Putamen (tissue), 1 donor: Measurements from ENCODE around the gene NFIX.
"Not testable (repeated sequence)": the region's sequence is repeated elsewhere in the genome, so short reads cannot be mapped to it uniquely, and the experiment has no call there.

Experiments
- DNase-seq: peaks from one replicate; pipeline ENCODE4 v3.0.0-alpha.2; 2016; ENCODE audit warnings: low spot score

Gene NFIX

DNA sequence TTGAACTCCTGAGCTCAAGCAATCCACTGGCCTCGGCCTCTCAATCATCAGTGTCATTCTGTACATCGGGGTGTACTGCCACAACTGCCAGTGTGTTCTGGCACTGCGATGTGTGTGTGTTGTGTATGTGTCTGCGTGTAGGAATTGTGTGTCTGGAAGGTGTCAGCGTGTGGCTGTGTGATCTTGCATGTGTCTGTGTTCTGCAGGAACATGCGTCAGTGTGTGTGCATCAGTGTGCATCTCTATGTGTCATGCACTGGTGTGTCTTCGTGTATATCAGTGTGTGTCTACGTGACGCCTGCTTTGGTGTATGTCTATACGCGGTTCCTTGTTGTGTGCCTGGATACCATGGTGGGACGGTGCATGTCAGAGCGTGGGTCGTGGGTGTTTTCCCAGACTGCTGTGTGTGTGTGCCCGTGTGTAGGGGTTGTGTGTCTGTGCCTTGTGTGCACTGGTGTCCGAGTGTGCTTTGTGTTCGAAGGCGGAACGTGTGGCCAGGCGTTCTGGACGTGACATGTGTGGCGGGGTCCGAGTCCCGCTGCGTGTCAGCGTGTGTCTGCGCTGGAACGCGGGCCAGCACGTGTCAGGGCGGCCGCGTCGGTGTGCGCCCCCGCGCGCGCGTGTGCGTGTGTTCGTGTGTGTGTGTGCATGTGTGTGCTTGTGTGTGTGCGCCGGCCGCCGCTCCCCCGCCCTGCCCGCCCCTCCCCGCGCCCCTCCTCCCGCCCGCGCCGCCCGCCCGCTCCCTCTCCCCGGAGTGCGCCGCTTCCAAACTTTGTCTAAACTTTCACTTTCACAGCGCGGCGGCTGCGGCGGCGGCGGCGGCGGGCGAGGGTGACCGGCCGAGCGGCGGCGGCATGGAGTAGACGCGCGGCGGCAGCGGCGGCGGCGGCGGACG, at the start of gene NFIX:
Gene NFIX, plus strand, starts transcription at position 775 of the 895 bp plus-strand sequence. CDS start 363 bp downstream, outside the sequence.
- no peak for DNase-seq

DNA sequence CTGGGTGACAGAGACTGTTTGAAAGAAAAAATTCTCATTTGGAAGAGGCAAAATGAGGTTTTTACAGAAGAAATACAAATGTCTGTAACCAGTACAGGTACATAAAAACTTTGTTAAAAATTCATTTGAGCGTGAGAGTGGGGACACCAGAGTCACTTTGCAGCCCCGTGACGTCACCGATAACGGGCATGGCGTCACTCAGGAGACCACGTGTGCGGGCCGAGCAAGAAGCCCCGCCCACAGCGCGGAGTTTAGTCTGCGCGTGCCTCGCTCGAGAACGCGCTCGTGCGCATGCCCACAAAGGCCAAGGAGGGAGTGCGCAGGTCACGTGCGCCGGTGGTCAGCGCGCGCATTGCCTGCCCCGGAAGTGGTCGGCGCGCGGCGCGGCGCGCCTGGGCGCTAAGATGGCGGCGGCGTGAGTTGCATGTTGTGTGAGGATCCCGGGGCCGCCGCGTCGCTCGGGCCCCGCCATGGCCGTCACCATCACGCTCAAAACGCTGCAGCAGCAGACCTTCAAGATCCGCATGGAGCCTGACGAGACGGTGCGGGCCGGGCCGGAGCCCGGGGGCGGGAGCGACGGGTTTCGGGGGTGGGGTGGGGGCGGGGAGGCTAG, 49.7 kb upstream of the NFIX start, which contains the start of gene RAD23A:
Gene RAD23A, plus strand, starts transcription at position 384 of the 613 bp plus-strand sequence. Its CDS starts 87 bp downstream, at position 471.
- peak; percentile 91 for DNase-seq

DNA sequence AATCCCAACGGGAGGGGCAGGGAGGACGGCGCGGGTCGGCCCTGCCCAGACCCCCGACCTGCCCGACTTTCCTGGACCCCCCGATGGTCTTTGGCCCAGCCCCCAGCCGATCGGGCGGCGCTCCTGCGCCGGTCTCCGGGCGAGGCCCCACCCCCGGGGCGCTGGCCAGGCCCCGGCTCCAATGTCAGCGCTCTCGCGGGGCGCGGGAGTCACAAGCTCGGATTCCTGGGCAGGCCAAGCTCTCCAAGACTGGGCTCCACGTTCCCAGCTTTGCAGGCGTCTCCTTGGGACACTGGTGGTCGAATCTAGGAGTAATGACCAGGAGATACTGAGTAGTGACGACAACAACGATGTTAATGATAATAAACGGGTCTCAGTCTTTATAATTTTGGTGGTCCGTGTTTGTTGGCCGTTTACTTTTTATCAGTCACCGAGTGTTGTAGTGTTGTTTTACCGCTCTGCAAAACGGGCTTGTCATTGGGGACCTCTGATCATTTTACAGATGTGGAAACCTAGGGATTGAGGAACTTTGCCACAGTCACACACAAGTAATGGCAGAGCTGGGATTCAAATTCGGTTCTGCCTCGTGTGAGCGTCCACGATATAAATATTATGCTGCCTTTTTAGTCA, 49.1 kb upstream of the NFIX start:
- DNase-seq: no peak

DNA sequence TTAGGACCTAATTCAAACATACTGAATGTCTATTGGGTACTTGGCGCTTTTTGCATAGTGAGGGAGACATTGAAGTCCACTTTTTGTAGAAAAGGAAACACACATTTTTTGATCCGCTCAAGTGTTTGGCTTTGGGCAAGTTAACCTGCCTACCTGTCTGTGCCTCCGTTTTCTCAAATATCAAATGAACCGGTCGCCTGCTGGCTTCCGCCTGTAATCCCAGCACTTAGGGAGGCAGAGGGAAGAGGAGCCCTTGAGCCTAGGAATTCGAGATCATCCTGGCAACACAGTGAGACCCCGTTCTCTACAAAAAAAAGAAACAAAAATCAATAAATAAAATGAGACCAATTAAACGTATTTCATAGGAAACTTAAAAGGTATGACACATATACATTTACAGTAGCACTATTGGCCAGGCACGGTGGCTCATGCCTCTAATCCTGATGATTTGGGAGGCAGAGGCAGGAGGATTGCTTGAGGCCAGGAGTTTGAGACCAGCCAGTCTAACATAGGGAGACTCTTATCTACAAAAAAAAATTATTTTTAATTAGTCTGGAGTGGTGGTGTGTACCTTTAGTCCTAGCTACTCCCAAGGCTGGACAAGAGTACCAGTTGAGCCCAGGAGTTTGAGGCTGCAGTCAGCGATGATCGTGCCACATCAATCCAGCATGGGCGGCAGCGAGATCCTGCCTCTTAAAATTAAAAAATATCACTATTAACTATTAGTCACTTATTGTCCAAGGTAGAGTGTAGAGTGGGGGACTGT, 48.4 kb upstream of the NFIX start:
- DNase-seq: no peak

DNA sequence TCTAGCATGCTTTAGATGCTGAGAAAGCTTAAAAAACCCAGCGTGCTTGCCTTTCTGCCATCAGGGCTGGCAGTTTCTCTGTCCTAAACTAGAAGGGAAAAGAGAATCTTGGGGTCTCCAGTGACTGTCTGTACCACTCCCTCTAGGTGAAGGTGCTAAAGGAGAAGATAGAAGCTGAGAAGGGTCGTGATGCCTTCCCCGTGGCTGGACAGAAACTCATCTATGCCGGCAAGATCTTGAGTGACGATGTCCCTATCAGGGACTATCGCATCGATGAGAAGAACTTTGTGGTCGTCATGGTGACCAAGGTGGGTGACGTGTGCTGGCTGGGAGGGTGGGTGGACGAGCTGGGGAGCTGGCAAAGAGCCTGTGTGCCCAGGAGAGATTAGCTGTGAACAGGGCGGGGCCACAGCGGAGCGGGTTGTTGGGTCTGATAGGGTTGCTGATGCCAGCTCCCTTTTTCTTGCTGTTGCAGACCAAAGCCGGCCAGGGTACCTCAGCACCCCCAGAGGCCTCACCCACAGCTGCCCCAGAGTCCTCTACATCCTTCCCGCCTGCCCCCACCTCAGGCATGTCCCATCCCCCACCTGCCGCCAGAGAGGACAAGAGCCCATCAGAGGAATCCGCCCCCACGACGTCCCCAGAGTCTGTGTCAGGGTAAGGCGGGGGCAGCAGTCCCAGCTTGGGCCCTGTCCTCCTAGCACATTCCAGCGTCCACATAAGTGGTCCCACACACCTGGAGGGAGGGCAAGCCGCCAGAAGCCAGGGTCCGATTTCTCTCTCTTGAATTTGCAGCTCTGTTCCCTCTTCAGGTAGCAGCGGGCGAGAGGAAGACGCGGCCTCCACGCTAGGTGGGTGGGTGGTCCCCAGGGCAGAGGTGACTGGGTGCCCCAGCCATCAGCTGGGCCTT, 47.3 kb upstream of the NFIX start:
- no peak for DNase-seq

DNA sequence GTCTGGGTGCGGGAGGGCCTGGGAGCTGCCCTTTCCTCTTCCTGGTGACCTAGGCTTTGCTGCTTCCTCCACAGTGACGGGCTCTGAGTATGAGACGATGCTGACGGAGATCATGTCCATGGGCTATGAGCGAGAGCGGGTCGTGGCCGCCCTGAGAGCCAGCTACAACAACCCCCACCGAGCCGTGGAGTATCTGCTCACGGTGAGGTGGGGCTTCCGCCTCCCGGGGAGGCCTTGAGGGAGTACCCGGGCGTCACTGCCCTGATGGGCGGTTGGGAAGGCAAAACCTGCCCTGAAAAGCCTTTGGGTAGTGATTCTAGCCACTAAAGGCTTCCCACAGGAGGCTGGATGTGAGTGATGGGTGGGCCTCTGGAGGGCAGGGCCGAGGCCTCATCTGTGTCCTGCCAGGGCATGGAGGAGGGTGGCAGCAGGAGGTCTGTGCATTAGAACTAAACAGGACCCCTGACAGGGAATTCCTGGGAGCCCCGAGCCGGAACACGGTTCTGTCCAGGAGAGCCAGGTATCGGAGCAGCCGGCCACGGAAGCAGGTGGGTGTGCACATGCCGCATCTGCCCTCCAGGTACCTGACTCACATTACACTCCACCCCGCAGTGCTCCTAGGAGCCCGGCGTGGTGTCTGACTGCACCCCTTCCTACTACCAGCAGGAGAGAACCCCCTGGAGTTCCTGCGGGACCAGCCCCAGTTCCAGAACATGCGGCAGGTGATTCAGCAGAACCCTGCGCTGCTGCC, 46.5 kb upstream of the NFIX start:
- no peak for DNase-seq

DNA sequence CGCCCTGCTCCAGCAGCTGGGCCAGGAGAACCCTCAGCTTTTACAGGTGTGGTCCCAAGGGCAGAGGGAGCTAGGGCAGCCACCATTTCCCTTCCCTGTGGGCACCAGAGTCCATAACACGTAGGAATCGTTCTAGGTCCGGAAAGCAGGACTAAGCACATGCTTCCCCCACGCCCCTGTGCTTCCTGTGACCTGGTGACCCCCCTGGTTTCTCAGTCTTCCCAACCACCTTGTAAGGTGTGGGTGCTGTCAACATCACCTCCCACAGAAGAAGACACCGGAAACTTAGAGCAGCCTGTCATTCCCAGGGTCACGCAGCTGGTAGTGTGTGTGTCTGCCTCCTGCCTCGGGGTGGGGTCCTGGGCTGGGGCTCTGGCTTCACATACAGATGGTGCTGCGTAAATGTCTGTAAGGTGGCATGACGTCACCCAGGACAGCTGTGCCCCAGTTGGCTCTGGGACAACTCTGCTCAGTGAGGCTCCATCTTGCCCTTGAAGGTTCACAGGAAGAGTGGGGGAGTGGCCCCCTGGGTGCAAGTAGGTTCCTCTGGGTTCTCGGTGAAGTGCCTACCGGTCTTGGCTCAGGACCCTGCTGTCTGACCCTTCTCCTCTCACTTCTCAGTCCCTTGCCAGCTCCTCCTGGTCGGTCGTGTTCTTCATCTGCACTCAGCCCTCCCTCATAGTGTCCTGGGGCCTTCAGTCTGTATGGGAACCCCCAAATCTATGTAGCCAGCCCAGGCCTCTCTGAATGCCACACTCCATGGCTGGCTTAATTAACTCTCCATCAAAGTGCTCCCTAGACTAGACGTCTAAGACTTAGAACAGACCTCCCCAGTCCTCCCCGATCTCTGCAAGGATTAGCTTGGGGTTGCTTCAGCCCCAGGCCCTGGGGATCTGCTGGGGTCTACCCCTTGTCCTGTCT, 45.7 kb upstream of the NFIX start:
- no peak for DNase-seq

DNA sequence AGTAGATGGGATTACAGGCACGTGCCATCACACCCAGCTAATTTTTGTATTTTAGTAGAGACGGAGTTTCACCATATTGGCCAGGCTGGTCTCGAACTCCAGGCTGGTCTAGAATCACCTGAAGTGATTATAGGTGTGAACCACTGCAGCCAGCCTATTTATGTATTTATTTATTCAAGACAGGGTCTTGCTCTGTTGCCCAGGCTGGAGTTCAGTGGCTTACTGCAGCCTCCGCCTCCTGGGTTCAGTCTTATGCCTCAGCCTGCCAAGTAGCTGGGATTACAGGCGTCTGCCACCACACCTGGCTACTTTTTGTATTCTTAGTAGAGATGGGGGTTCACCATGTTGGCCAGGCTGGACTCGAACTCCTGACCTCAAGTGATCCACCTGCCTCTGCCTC, 43.2 kb upstream of the NFIX start:
- DNase-seq: not testable (repeated sequence)

DNA sequence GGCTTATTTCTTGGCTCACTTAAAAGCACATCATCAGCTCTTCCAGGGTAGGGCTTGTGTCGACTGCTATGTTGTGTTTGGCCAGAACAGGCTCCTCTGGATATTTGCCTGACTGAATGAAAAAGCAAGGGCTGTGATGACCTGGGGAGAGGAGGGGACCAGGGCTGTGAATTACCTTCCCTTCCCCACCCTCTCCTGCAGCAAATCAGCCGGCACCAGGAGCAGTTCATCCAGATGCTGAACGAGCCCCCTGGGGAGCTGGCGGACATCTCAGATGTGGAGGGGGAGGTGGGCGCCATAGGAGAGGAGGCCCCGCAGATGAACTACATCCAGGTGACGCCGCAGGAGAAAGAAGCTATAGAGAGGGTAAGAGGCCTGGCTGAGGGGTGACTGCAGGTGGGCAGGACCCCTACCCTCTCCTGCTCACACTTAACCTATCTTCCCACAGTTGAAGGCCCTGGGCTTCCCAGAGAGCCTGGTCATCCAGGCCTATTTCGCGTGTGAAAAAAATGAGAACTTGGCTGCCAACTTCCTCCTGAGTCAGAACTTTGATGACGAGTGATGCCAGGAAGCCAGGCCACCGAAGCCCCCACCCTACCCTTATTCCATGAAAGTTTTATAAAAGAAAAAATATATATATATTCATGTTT, 42.7 kb upstream of the NFIX start:
- DNase-seq: no peak

DNA sequence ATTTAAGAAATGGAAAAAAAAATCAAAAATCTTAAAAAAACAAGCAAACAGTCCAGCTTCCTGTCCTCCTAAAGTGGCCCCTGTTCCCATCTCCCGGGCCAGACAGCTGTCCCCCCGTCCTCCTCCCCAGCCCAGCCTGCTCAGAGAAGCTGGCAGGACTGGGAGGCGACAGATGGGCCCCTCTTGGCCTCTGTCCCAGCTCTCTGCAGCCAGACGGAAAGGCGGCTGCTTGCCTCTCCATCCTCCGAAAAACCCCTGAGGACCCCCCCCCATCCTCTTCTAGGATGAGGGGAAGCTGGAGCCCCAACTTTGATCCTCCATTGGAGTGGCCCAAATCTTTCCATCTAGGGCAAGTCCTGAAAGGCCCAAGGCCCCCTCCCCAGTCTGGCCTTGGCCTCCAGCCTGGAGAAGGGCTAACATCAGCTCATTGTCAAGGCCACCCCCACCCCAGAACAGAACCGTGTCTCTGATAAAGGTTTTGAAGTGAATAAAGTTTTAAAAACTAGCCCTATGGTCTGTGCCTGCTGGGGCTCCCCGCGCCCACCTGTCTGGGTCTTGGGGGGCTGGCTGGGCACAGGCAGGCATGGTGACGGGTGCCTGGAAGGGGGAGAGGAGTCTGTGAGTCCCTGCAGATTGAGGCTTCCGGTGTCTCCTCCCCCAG, 42.0 kb upstream of the NFIX start:
- peak; percentile 67 for DNase-seq

DNA sequence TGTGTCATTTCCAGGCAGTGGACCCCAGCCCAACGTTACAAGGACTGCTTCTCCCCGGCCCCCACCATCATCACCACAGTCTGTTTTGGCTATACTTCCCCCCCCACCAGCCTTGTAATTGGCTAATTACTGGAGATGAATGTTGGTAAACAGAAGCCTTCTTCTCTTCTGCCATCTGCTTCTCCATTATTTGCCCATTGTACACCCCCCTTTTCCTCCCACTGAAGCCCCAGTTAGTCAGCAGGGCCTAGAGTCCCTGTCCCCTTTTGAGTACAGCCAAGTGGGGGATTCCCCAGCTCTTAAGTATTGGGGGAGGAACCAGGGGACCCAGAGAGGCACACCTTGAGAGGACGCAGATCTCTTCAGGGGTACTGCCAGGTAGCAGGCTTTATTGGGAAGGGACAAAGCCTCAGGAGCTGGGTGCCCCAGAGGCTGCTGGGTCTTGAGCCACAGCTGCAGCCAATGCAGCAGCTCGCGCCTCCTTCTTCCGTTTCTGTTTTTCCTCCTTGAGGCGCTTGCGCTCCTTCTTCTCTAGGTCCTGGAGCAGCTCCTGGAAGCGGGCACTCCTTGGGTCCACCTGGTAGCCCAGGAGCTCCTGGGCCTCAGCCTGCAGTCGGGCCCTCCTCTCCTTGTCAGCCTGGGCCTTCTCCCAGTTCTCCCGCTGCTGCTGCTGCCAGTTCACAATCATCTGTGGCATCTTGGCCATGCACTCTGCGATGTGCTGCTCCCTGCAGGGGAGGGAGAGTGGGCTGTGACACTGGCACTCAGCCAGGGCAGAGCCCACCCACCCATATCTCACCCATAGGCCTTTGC, 41.3 kb upstream of the NFIX start:
- no peak for DNase-seq

DNA sequence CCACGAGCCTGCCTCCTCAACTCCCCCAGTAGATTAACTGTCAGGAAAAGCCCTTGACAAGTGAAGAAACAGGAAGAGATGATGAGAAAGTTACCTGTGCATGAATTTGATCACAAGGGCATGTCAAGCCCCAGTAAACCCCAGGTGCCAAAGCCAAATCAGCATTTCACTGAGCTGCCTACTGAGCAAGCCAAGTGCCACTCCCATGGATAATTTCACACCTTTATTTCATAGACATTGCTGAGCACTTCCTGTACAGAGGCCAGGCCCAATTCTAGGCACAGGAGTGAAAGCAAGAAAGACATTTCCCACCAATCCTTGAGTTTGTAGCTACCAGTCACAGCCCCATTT, 40.7 kb upstream of the NFIX start:
- no peak for DNase-seq

DNA sequence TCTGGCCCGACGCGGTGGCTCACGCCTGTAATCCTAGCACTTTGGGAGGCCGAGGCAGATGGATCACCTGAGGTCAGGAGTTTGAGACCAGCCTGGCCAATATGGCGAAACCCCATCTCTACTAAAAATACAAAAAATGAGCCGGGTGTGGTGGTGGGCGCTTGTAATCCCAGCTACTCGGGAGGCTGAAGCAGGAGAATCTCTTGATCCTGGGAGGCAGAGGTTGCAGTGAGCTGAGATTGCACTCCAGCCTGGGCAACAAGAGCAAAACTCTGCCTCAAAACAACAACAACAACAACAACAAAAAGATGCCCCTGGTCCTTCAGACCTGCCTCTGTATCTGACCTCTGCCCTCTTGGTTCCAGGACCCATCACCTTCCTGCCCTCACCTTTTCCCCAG, 39.7 kb upstream of the NFIX start:
- not testable (repeated sequence) for DNase-seq

DNA sequence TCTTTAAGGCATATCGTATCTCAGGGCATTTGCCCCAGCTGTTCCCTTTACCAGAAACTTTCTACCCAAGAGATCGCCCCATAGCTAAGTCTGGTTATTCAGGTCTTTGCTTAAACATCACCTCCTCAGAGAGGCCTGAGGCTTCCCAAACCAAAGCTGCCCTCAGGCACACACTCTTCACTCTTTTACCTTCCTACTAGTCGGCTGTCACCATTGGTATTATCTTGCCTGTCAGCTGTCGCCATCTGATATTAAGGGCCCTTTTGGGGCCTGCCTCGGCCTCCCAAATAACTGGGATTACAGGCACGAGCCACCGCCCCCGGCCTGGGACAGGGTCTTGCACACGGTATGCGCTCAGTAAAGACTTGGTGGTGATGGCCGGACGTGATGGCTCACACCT, 39.3 kb upstream of the NFIX start:
- no peak for DNase-seq

DNA sequence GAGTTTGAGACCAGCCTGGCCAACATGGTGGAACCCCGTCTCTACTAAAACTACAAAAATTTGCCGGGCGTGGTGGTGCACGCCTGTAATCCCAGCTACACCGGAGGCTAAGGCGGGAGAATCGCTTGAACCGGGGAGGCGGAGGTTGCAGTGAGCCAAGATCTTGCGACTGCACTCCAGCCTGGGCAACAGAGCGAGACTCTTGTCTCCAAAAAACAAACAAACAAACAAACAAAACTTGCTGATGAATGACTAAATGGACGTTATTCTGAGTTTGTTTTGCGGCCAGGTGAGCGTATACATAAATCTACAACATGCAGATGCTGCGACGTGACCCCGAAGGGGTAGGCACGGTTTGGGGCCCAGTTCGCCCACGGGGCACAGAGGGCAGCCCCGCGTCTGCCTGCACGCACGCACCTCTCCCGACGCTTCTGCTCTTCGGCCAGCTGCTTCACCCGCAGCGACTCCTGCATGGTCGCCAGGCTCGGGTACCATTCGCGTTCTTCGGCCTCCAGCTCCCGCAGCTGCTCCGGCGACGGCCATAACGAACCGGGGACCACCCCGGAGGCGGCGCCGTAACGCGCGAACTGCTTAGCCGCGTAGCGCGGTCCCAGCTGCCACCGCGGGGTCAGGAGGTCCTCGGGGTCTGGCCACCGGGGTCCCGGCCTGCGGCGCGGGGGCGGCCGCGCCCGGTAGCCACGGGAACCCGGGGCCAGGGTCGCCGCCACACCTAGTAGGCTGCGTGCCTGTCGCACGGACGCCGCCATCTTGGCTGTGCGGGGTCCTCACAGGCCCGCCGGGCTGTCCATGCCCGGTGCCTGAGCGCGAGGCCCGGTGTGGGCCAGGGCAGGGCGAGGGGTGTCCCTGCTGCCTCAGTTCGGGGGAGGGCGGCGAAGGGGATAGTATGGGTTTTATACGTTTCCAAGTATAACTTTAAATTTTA, 38.6 kb upstream of the NFIX start, which contains the start of gene GADD45GIP1:
Gene GADD45GIP1, minus strand, starts transcription at position 778 of the 943 bp plus-strand sequence. Its CDS starts 11 bp downstream, at position 767.
- DNase-seq: peak; percentile 74

DNA sequence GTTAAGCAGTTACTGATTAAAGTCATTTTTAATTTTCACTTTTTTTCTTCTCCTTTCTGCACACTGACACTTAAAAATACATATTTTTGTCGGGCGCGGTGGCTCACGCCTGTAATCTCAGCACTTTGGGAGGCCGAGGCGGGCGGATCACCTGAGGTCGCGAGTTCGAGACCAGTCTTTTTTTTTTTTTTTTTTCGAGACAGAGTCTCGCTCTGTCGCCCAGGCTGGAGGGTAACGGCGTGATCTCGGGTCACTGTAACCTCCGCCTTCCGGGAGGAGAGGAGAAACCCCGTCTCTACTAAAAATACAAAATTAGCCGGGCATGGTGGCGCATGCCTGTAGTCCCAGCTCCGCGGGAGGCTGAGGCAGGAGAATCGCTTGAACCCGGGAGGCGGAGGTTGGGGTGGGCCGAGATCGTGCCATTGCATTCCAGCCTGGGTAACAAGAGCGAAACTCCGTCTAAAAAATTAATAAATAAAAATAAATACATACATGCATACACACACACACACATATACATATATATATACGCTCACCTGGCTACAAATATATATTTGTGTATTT, 37.8 kb upstream of the NFIX start:
- DNase-seq: not testable (repeated sequence)
